GM19438 (cell line): Measurements from ENCODE around the gene WIPF2.

Source experiments
- ATAC-seq: cut with Tn5 transposase; IDR thresholded peaks from one replicate; pipeline ENCODE4 v1.9.1; 2021; ENCODE audit warnings: low read depth; ENCODE audit not compliant: unreplicated experiment

The WIPF2 gene

DNA sequence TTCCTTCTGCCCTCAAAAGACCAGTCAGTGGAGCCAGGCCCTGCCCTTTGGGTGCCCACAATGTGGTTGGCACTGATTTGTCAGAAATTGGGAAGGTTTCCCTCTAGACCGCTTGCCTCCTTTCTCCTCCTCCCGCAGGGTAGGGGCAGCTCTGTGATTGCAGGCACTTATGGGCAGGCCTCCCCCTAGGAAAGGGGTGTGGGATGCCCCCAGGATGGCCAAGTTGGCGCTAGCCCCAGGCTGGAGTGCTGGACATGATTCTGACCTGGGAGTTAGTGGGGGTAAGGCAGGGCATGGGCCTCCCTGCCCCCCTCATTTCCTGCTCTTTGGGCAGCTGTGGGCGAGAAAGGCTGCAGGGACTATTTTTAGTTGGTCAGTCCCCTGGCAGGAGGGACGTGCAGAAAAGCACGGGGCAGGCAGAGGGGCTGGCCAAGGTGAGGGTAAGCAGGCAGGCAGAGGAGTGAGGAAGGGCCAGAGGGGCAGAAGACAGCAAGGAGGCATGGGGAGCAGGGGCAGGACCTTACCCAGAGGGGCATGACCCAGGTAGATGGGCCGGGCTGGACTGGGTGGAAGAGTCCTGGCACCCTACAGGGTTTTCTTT is 93.1 kb downstream of the WIPF2 start:
- ATAC-seq: no peak

DNA sequence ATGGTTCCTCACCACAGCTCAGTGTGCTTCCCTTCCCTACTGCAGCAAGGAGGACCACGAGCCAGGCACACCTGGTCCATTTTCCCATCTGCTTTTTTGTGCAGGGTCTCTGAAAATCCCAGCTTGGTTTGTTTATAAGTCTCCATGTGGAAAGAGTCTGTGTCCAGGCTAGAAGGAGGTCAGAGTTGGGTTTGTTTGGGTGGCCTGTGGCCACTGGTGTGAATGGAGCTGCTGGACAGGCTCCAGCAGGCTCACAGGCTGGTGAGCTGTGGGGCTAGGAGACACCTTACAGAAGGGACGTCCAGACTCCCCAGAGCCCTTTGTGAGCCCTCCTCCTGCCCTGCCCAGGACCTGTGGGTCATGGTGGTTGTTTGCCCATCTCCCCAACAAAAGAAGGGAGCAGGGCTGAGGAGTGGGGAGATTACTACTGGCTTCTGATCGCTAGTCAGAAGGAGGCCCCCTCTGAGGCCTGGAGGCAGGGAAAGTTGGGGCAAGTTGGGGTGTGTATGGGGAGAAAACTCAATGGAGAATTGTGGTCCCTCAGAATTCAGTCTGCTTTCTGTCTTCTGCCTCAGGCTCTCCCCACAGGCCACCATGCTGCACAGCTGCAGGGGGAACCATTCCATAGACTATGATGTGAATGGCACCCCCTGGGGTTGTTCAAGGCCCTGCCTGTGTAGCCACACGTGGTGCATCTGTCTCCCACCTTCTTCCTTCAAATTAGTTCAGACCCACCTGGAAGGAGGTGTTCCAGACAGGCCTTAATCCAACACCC is 94.0 kb downstream of the WIPF2 start:
- no peak for ATAC-seq

DNA sequence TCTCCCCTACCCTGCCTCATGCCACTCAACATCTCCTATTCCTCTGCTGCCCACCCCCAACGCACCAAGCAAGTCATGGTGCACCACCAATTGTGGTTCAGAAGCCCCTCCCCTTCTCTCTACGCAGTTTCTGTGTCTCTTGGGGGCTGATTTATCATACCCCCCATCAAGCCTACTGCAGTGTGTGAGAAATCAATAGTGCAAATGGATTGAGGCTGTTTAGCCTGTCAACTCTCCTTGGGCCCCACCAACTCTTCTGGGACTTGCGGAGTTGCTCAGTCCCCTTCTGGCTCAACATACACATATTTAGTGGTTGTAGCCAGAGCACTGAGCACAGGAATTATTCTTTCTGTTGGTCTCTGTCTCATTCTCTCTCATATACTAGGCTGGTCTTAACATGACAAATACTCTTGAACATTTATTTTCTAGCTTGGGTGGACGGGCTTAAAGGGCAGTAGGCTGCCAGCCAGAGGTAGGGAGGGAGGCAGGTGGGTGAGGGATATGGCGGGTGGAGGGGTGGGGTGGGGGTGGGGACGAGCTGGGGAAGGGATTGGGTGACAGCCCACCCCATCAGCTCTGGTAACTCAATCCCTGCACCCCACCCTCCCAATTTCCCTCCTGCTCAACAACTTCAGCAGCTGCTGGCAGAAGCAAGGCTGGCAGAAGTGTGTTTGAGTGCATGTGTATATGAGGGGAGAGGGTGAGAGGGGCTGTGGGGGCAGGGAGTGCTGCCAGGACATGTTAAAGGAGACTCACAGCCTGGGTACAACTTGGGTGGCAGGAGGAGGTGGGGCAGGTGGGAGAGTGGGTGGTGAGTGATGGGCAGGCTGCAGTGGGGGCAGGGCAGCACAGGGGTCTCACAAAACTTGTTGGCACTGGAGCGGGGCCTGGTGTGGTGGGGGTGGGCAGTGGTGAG is 94.8 kb downstream of the WIPF2 start:
- no peak for ATAC-seq

DNA sequence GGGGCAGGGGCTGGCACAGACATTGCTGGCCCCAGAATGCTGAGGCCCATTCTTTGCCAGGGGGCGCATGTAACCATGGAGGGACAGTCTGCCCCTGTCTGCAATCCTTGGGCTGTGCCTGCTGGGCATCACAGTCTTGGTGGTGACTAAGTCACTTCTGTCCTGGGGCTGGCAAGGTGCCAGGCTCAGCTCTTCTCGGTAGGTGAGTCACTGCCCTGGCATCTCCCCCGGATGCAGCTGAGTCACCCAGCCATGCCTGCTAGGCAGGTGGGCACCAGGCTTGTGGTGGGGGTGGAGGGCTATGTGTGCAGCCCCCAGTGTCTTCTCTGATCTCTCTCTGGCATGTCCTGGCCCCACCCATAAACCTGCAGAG is 95.5 kb downstream of the WIPF2 start:
- ATAC-seq: no peak

DNA sequence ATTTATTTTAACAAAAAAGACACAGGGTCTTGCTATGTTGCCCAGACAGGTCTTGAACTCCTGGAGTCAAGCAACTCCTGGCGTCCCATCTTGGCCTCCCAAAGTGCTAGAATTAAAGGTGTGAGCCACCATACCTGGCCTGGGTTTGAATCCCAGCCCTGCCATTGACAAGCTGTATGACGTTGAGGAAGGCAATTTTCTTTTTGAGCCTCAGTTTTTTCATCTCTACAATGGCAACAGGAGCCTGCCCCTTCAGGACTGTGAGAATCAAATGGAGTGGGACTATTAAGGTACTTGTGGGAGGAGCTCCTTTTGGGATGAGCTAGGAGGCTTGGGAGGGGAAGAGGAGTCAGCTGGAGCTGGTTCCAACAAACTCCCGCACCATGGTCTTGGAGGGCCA is 96.1 kb downstream of the WIPF2 start:
- no peak for ATAC-seq

DNA sequence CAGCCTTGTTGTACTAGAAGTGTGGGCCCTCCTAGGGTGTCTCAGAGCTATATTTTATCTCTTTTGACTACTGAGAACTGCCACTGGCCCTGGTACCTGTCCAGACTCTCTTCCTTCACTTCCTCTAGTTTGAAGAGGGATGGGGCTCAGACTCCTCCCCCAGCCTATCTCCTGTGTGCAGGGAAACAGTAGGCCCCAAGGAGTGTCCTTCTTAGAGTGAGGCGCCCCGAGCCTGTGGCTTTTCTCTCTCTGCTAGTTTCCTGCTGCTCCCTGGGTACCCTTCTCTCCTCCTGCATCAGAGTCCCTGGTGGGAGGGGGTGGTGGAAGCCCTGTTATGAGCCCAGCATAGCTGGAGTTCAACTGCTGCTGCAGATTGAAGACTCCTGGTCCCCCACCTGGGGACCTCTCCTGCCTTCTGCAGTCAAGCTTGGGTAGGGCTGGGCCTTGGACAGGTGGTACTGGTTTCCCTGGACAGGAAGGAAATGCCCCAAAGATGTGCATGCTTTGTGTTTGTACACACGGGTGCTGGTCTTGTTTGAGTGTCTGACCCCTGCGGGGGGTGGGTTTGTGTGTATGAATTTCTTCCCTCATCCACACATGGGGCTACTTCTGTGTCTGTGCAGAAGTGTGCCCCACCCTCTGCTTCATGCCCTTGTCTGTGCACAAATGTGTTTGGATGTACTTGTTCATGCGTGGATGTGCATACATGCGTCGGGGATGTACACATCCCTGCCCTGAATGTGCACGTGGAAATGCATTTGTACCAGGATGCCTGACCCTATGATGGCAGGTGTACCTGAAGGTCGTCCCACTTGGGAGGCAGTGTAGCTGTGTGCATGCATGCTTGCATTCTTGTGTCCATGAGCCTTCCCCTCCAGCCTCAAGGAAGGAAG is 96.8 kb downstream of the WIPF2 start:
- ATAC-seq: no peak

DNA sequence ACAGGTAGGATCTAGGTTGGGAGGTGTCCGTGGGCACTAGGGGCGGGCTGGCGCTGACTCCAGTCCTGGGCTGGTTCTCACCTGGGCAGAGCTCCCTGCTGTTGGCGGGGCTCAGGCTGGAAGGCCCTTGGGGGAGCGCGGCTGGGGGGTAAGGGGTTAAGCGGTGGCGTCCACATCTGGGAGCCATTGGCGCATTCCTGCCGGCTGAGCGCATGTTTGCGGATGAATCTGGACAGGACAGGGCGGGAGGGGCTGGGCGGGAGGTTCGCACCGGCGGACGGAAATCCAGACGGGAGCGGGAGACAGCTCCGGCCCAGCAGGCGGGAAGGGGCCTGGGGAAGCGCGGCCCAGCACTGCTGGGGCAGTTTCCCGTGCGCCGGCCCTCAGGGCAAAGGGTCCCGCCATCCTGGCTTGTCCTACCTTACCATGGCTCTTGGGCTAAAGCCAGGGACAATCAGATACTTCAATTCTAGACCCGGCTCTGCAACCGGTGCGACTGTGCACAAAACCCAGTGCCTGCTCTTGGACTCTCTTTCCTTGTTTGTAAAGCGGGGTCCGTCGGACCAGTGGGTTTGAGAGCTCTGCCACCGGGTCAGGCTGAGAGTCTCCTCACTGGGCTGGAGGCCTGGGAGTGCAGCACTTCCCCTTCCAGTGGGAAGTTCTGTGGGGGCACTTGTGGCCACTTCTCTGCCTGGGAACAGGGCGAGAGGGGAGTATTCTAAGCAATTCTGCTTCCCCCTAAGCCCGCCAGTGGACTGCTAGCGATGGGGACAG is 97.7 kb downstream of the WIPF2 start:
- ATAC-seq: no peak

DNA sequence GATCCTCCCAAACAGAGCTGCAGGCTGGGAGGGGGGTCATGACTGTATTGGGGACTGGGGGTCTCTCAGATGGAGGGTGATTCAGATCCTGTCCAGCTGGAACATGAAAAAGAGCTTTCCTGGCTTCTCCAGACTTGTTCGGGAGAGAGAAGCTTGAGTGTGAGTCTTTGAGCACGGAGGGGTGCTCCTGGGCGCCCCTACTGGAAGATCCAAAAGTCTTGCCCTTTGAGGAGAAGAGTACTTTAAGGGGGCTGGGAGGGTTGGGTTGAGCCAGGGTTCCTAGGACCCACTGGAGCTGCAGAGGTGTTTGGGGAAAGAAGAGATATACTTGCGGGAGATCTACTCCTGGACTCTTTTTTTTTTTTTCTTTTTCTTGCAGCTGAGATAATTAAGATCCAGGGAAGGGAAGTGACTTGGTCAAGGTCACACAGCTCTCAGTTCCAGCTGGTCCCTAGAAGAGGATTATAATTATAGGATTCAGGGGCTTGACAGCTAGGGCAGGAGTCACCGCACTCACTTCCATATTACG is 98.3 kb downstream of the WIPF2 start:
- no peak for ATAC-seq

DNA sequence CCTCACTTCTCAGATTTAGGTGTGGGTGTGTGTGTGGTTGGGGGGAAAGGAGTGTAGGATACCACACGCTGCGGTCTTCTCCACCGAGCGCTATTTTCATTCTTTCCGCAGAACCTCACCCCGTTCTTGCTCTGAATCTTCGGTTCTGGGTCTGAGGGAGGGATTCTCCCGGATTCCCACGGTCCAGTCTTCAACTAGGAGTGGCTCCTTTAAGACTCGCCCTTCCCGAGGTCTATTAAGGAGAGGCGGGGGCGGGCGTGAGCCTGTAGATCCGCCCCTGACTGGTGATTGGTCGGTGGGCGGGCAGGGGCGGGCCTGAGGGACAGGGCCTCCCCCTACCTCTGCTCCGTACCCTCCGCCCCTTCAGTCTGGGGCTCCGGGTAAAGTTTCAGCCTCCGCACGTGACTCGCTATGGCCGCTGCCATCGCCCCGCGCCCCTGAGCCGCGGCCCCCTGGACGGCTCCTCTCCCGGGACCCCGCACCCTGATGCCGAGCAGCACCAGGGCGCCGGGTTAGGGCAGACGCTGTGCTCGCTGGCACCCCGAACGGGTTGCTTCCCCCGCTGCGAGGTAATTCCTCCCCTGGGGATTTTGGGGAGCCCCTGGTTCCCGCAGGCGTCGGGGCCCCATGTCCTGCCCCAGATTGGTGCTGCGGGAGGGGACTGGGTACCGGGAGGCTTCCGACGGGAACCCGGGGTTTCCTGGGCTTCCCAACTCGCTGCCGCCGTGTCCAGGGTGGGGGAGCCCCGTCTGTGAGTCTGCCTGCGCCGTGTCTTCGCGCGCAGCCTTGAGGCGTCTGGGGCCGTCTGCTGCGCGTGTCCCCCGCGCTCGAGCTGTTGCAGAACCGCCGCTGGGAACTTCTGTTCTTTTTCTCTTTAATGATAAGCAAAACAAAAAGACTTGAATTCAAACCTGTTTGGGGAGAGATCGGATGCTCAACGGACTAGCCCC is 99.1 kb downstream of the WIPF2 start:
- ATAC-seq: peak; percentile 42

DNA sequence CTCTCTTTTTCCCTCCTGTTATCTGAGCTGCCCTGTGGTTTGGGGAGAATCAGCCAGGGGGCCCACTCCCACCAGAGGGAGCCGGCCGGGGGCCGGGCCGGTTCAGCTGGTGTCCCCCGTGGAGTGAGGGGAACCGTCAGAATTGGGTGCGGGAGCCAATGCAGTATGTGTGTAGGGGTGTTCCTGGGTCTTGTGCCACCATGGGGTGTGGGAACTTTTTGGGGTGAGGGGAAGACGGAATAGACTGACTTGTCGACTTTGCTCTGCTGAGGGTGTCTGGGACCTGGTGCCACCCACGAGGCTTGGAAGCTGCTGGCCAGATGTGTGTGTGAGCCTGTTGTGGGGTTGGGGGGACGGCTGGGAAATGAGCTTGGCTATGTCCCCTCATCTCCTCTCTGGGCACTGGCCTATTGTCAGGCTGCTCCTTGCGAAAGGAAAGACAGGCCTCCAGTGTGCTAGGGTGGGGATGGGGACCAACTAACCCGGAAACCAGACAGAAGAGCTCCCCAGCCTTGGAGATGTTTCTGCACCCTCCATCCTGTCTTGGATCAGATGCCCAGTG is 99.8 kb downstream of the WIPF2 start:
- ATAC-seq: no peak

DNA sequence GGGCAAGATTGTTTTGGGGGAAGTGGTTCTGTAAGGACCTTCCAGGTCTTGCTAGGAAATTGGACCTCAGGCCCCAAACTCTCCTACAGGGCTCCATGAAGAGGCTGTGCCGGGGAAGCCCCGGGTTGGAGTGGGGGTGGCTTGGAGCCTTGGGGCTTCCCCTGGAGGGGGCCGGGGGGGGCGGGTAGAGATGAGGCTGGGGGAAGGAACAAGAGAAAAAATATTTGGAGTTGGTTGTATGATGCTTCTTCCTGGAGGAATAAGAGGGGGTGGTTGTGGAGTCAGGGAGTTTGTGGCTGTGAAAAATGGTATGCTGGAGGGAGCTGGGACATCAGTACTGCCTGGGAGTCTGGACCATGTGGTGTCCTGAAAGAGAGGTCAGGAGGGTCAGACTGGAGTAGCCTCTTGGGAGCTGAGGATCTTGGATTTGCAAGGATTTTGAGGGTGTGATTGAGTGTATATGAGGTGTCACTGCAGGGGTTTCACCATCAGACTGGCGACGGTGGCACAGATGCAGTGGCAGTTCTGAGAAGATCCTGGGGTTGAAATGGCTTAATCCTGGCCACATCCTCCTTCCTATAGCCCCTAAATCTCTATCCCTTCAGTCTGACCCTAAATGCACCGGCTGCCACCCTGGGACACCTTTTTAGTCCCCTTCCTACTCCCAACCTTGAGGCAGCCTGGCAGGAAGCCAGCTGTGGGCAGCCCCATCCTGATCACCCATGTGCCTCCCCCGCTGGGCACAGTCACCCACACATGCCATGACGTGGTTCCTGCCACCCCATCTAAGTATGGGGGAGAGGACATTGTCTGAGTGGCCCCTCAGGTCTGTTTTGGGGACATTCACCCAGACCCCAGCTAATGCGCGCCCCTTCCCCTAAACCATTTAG is 100.8 kb downstream of the WIPF2 start:
- no peak for ATAC-seq

DNA sequence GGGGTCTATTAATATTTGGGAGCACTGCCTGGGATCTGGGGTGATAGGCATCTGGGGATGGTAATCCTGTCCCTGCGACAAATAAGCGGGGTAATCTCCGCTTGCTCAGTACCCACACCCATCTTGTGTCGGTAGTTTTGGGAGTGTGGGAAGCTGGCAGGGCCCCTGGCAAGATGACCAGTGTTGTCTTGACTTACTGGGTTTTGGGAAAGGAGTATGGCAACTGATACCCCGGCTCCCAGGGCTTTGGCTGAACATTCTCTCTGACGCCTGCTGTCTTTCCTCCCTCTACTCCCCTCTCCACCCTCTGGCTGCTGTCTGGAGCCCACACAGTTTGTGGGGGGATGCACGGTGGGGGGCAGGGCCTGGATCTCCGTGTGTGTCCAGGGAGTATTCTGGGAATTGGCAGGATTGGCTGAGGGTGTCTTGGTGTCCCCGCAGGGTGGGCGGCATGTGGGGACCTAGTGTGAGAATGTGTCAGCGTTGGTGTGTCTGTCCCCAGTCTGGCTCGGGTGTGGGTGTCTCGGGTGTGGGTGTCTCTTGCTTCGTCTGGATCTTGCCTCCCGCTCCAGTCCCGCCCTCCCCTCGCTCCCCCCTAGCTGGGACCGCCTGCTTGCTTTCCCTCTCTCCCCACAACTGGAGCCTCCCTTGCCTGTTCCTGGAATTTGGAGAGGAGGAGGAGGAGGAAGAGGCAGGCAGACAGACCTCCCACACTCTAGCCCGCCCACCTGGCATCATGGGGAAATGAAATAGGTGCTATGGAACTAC is 101.8 kb downstream of the WIPF2 start:
- ATAC-seq: no peak

DNA sequence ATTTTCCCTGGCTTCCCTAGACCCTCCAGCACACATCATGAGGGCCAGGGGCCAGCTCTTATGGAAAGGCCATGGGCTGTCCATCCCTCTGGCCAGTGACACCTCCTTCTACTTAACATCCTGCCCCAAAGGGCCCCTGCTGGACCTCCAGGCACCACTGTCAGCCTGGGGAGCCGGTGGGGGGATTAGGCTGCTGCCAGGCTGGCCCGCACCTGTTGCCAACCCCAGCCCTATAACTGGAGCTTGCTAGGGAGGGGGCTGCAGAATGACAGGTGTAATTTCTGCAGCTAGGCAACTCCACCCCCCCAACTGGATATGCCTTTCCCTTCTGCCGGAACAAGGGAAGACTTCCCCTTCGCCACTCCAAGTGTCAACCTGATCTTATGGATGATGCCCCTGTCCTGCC is 102.4 kb downstream of the WIPF2 start:
- no peak for ATAC-seq

DNA sequence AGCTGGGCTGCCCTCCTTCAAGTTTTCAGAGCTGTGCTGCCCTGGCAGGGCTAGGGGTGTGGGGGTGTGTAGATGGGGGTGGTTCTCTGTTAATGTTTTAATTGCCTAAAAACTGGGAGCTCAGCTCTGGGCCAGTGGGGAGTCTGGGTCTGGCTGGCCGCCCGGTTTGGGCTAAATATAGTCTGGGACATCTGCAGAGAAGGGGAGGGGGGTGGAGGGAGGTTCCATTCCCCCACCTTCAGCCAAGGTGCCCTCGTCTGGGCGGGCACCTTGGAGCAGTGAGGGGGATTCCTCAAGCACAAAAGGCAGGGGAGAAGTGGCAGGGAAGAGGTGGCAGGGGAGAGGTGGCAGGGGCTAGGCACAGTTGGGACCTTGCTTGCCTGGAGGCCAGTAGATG is 102.9 kb downstream of the WIPF2 start:
- ATAC-seq: peak; percentile 0

DNA sequence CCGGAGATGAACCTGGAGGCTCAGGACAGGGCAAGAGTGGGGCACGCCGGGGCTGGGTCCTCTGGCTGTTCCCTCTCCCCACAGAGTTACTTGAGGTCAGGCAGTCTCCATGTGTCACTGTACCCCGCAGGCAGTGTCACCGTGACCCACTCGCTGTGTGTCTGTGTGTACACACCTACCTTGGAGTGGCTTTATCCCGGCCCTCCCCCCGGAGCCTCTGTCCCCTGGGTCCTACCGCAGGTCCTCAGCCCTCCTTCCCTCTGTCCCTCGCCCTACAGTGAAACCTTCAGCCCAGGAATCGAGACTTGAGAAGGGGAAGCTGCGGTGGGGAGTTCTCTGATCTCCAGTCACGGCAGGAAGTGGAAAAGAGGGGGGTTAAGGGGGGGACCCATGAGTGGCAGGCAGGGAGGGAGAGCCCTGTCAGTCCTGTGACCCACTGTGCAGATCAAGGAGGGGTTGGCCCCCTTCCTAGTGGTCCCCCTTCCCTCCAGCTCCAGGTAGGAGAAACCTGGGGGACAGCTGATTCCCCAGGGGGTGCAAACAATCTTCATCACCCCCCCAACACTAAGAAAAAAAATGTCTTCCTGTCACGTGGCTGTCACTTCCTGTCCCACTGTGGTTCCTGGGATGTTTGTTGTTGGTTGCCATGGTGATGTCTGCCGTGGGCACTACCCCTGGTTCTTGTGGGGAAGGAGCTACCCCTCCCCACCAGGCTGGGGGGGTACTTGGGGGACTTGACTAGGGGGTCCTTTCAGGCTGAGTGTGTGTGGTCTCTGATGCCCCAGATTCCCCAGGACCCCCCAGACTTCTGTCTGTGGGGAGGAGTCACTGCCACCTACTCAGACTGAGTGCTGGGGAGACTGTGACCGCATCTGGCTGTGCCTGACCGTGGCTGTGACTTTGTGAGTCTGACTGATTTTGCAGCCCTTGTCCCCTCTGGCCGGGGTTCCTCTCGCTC is 103.5 kb downstream of the WIPF2 start:
- ATAC-seq: peak; percentile 37
